ENCODE measurements around the gene CNTNAP2.

CNTNAP2 gene

GRCh38 chr7:147810269-147810668 lies 1693.7 kb downstream of the CNTNAP2 start:
- H3K4me3 ChIP-seq (ENCODE audit: low read depth, low read length): no peak overlapping the region
- no peak for TF ChIP-seq CTCF (IDR thresholded peaks at IDR 0.05; ENCODE audit: low read depth, low read length)

DNA sequence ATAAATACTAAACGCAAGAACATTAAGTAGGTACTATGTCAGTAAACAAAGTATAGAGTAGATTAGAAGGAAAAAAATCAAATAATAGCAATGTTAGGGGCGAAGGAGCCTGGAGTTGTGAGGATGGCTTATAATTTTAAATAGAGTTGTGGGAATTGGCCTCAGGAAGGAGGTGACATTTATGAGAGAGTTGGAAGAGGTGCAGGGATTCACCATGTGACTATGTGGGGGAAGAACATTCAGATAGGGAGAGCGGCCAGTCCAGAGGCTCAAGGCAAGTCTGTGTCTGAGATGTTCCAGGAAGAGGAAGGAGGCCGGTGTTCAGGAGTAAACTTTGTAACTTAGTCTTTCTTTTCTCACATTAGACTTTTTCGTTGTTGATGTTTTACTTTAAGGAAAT lies 1695.3 kb downstream of the CNTNAP2 start:
- no peak for TF ChIP-seq CTCF (IDR thresholded peaks at IDR 0.05; ENCODE audit: low read depth, low read length)
- H3K4me3 ChIP-seq (ENCODE audit: low read depth, low read length): no peak overlapping the region

GRCh38 chr7:147813316-147813715 lies 1696.7 kb downstream of the CNTNAP2 start:
- no peak for TF ChIP-seq CTCF (IDR thresholded peaks at IDR 0.05; ENCODE audit: low read depth, low read length)
- no peak overlapping the region for H3K4me3 ChIP-seq (ENCODE audit: low read depth, low read length)

DNA sequence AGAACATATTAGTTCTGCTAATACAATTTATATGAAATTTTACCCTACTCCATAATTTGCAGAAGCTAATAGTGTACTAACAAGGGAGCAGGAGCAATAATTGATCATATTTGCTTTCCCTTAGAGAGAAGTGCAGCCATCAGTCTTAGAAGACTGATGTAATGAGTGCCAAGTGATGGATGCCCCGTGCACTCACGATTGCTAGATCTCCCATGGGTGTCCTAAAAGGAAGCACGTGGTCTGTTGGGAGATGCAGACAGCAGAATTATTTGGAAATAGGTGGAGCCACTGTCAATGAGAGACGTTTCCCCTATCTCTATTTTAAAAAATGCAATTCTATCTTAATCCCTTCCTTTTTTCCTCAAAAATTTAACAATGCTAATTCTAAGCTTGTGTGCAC lies 1701.7 kb downstream of the CNTNAP2 start:
- TF ChIP-seq CTCF (IDR thresholded peaks at IDR 0.05; ENCODE audit: low read depth, low read length): no peak
- H3K4me3 ChIP-seq (ENCODE audit: low read depth, low read length): no peak overlapping the region

DNA sequence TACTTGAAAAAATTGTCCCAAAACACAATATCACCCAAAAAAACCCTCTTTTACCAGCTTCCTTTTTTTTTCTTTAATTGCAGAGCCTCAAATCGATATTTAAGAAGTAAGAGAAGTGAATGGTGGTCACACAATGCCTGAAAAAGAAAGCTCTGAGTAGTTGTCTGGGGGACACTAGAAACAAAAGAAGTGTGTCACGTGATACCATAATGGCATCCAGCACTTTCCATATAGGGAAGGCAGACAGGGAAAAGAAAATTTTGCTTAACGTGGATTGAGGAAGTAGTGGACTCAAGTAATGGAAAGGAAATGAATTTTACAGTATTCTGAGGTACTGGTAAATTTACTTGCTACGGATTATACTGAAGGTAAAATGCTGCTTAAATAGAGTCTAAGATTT lies 1708.1 kb downstream of the CNTNAP2 start:
- H3K4me3 ChIP-seq (ENCODE audit: low read depth, low read length): no peak overlapping the region
- TF ChIP-seq CTCF (IDR thresholded peaks at IDR 0.05; ENCODE audit: low read depth, low read length): no peak

GRCh38 chr7:147829016-147829415 lies 1712.4 kb downstream of the CNTNAP2 start:
- no peak overlapping the region for H3K4me3 ChIP-seq (ENCODE audit: low read depth, low read length)
- no peak for TF ChIP-seq CTCF (IDR thresholded peaks at IDR 0.05; ENCODE audit: low read depth, low read length)

GRCh38 chr7:147833557-147833956 lies 1717.0 kb downstream of the CNTNAP2 start:
- H3K4me3 ChIP-seq (ENCODE audit: low read depth, low read length): no peak overlapping the region
- TF ChIP-seq CTCF (IDR thresholded peaks at IDR 0.05; ENCODE audit: low read depth, low read length): no peak

All from WI38 (cell line).